HepG2 (cell line): ENCODE measurements around the gene MEG3. TPM values are rescaled to one million over a fixed set of nuclear protein-coding genes. Genes with fewer than 3 reads are reported as not detected.

Experiments used
- AHR ChIP-seq: IDR thresholded peaks from 2 replicates; pipeline ENCODE4 v1.6.1; 2018; ENCODE audit warnings: missing genetic modification reagents, missing compliant biosample characterization
- GTF3A ChIP-seq: sonication (generic); formaldehyde crosslinking; conservative IDR thresholded peaks from 2 replicates; pipeline ENCODE4 v1.4.0; 2020; ENCODE audit warnings: mild to moderate bottlenecking, missing genetic modification reagents
- HOXA3 ChIP-seq: sonication (generic); formaldehyde crosslinking; IDR thresholded peaks from 2 replicates; pipeline ENCODE4 v1.5.0; 2020; ENCODE audit warnings: missing genetic modification reagents
- JUN ChIP-seq: sonication (generic); formaldehyde crosslinking; IDR thresholded peaks from 2 replicates; pipeline ENCODE4 v1.4.0; 2020; ENCODE audit warnings: mild to moderate bottlenecking, missing genetic modification reagents
- KAT2B ChIP-seq: fragments of 150-350 bp; IDR thresholded peaks from 2 replicates; pipeline ENCODE4 v1.6.1; 2014; ENCODE audit warnings: low read depth, low read length, borderline replicate concordance
- KDM2A ChIP-seq: sonication (generic); formaldehyde crosslinking; IDR thresholded peaks from 2 replicates; pipeline ENCODE4 v1.4.0; 2020; ENCODE audit warnings: low read depth, missing genetic modification reagents, borderline replicate concordance
- KLF16 ChIP-seq, 2 experiments: sonication (generic) in 1 of 2; formaldehyde crosslinking in 1 of 2; IDR thresholded peaks; 2 replicates each; pipeline versions ENCODE4 v1.6.1 to v1.8.0; 2016 to 2023; ENCODE audit warnings: missing genetic modification reagents in 2 of 2, missing compliant biosample characterization in 1 of 2
- PRMT3 ChIP-seq: sonication (generic); formaldehyde crosslinking; IDR thresholded peaks from 2 replicates; pipeline ENCODE4 v1.8.1; 2022; ENCODE audit warnings: low read depth, mild to moderate bottlenecking, moderate library complexity, missing genetic modification reagents, borderline replicate concordance
- REPIN1 ChIP-seq: sonication (generic); formaldehyde crosslinking; IDR thresholded peaks from 2 replicates; pipeline ENCODE4 v1.8.0; 2022; ENCODE audit warnings: missing genetic modification reagents, low read depth, mild to moderate bottlenecking, borderline replicate concordance
- SP140L ChIP-seq: sonication (generic); formaldehyde crosslinking; IDR thresholded peaks from 2 replicates; pipeline ENCODE4 v1.4.0; 2020; ENCODE audit warnings: missing genetic modification reagents, borderline replicate concordance
- SUZ12 ChIP-seq: fragments of 150-350 bp; IDR thresholded peaks from 2 replicates; pipeline ENCODE4 v1.6.1; 2014; ENCODE audit warnings: low read depth, low read length
- ZFYVE20 ChIP-seq: sonication (generic); formaldehyde crosslinking; IDR thresholded peaks from 2 replicates; pipeline ENCODE4 v1.8.0; 2023; ENCODE audit warnings: low read depth, mild to moderate bottlenecking, moderate library complexity, missing genetic modification reagents, borderline replicate concordance
- ZMYM3 ChIP-seq: sonication (generic); formaldehyde crosslinking; IDR thresholded peaks from 2 replicates; pipeline ENCODE4 v1.5.1; 2020; ENCODE audit warnings: mild to moderate bottlenecking, missing genetic modification reagents
- ZNF264 ChIP-seq: sonication (generic); formaldehyde crosslinking; IDR thresholded peaks from 2 replicates; pipeline ENCODE4 v1.4.0; 2020; ENCODE audit warnings: missing genetic modification reagents
- ZNF775 ChIP-seq: sonication (generic); formaldehyde crosslinking; IDR thresholded peaks from 2 replicates; pipeline ENCODE4 v1.4.0; 2020; ENCODE audit warnings: missing genetic modification reagents, mild to moderate bottlenecking, moderate library complexity, borderline replicate concordance
- ZNF841 ChIP-seq: sonication (generic); formaldehyde crosslinking; IDR thresholded peaks from 2 replicates; pipeline ENCODE4 v1.8.1; 2023; ENCODE audit warnings: missing genetic modification reagents, borderline replicate concordance
- ZNF883 ChIP-seq: sonication (generic); formaldehyde crosslinking; IDR thresholded peaks from 2 replicates; pipeline ENCODE4 v1.5.1; 2020; ENCODE audit warnings: mild to moderate bottlenecking, missing genetic modification reagents; ENCODE audit errors: not compliant biosample characterization
- ZSCAN21 ChIP-seq: sonication (generic); formaldehyde crosslinking; IDR thresholded peaks from 2 replicates; pipeline ENCODE4 v1.8.0; 2022; ENCODE audit warnings: mild to moderate bottlenecking, missing genetic modification reagents, moderate library complexity, borderline replicate concordance
- polyA plus RNA-seq, 8 experiments: library from polyadenylated mRNA; depleted of rRNA in 3 of 8; stranded (reverse) in 7 of 8; unstranded in 1 of 8; fragments of >200 nt; fragmentation: Illumina TruSeq in 4 of 8; extraction: Trizol in 4 of 8; gene quantifications; 2 replicates each; pipeline versions ENCODE4 v1.2.1 to v1.2.3, GENCODE V29; 2011 to 2016; ENCODE audit warnings: low read depth in 4 of 8, missing spikeins in 1 of 8, mixed read lengths in 1 of 8; ENCODE audit not compliant: insufficient read depth in 1 of 8
- total RNA-seq, 5 experiments: library from RNA; depleted of rRNA; stranded (reverse); fragments of >200 nt; fragmentation: Illumina TruSeq; extraction: Trizol; gene quantifications; 2 replicates each; pipeline ENCODE4 v1.2.3, GENCODE V29; 2016; ENCODE audit warnings: low read depth in 1 of 5
- TF ChIP-seq, protein P1 (sequence below): sonication (generic); formaldehyde crosslinking; IDR thresholded peaks from 2 replicates; pipeline ENCODE4 v1.4.0; 2020; ENCODE audit warnings: missing genetic modification reagents
- TF ChIP-seq, protein P2 (sequence below): sonication (generic); formaldehyde crosslinking; IDR thresholded peaks from 2 replicates; pipeline ENCODE4 v1.5.0; 2020; ENCODE audit warnings: missing genetic modification reagents, mild to moderate bottlenecking, borderline replicate concordance

Gene MEG3
- total and polyA plus RNA-seq, 2 of the 13 experiments (the other 11 are each of a cell fraction or from before 2014, with no cell fraction given), result 0.17 TPM; not detected in 1

DNA sequence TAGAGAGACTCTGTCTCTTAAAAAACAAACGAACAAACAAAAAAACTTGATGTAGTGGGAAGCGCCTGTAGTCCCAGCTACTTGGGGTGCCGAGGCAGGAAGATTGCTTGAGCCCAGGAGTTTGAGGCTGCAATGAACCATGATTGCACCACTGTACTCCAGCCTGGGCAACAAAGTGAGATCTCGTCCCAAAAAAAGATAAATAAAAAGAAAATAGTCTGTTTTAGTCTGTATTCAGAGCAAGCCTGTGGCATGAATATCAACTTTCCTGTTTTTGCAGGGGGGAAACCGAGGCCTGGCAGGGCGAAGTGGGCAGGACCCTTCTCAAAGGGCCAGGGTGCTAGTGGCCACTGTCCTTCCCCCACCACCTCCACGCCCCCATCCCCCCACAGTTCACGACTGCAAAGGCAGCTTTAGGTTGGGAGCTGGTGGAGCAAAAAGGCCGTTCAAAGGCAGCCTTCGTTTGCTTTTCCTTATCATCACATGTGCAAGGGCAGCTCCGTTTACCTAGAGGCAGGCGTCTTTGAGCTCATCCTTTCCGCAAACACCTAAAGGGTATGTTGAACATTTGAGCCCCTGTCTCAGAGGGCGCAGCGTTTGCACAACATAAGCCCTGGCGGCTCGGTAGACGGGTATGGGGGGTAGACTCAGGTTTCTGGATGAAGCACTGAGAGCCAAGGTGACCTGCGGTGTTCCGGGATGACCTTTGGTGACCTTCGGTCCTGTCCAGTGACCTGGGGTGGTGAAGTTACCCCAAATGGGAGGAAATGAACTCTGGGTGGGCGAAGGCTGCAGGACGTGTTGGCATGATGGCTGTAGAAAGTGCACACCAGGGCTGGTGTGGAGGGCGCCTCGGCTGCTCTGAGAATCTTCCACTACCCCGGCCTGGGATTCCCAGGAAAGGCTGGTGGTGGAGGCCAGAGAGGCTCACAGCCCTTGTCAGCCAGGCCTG lies 8.7 kb upstream of the MEG3 start (continued):
- TF ChIP-seq, protein P1, sequence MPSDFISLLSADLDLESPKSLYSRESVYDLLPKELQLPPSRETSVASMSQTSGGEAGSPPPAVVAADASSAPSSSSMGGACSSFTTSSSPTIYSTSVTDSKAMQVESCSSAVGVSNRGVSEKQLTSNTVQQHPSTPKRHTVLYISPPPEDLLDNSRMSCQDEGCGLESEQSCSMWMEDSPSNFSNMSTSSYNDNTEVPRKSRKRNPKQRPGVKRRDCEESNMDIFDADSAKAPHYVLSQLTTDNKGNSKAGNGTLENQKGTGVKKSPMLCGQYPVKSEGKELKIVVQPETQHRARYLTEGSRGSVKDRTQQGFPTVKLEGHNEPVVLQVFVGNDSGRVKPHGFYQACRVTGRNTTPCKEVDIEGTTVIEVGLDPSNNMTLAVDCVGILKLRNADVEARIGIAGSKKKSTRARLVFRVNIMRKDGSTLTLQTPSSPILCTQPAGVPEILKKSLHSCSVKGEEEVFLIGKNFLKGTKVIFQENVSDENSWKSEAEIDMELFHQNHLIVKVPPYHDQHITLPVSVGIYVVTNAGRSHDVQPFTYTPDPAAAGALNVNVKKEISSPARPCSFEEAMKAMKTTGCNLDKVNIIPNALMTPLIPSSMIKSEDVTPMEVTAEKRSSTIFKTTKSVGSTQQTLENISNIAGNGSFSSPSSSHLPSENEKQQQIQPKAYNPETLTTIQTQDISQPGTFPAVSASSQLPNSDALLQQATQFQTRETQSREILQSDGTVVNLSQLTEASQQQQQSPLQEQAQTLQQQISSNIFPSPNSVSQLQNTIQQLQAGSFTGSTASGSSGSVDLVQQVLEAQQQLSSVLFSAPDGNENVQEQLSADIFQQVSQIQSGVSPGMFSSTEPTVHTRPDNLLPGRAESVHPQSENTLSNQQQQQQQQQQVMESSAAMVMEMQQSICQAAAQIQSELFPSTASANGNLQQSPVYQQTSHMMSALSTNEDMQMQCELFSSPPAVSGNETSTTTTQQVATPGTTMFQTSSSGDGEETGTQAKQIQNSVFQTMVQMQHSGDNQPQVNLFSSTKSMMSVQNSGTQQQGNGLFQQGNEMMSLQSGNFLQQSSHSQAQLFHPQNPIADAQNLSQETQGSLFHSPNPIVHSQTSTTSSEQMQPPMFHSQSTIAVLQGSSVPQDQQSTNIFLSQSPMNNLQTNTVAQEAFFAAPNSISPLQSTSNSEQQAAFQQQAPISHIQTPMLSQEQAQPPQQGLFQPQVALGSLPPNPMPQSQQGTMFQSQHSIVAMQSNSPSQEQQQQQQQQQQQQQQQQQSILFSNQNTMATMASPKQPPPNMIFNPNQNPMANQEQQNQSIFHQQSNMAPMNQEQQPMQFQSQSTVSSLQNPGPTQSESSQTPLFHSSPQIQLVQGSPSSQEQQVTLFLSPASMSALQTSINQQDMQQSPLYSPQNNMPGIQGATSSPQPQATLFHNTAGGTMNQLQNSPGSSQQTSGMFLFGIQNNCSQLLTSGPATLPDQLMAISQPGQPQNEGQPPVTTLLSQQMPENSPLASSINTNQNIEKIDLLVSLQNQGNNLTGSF (CRISPR knock-in tag), result no peak
- TF ChIP-seq ZNF264 (CRISPR knock-in tag) (peak; percentile 92; the same call in 1 of the 2 replicates), ZNF883 (CRISPR knock-in tag) (no peak), KAT2B (no peak), REPIN1 (CRISPR knock-in tag) (peak; percentile 83), AHR (CRISPR knock-in tag) (0 out of 2 replicates have a peak, but pooled peaks have one; percentile 17), ZSCAN21 (CRISPR knock-in tag) (peak; percentile 63), ZMYM3 (peak; percentile 95), ZNF841 (CRISPR knock-in tag) (no peak), ZFYVE20 (CRISPR knock-in tag) (no peak), SP140L (CRISPR knock-in tag) (no peak), SUZ12 (no peak), GTF3A (CRISPR knock-in tag) (0 out of 2 replicates have a peak, but pooled peaks have one; percentile 74), JUN (peak; percentile 94), PRMT3 (CRISPR knock-in tag) (peak; percentile 94), KDM2A (peak; percentile 84), ZNF775 (CRISPR knock-in tag) (peak; percentile 92), HOXA3 (peak; percentile 94), KLF16 (CRISPR knock-in tag; IDR thresholded peaks at IDR 0.05) (peak in 1 of 2 experiments; percentile 65; a peak in 1 of 4 replicates)
- TF ChIP-seq, protein P2, sequence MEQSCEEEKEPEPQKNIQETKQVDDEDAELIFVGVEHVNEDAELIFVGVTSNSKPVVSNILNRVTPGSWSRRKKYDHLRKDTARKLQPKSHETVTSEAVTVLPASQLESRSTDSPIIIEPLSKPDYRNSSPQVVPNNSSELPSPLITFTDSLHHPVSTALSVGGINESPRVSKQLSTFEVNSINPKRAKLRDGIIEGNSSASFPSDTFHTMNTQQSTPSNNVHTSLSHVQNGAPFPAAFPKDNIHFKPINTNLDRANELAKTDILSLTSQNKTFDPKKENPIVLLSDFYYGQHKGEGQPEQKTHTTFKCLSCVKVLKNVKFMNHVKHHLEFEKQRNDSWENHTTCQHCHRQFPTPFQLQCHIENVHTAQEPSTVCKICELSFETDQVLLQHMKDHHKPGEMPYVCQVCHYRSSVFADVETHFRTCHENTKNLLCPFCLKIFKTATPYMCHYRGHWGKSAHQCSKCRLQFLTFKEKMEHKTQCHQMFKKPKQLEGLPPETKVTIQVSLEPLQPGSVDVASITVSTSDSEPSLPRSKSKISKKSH, result peak; percentile 37; the same call in 1 of the 2 replicates
